ENCODE results near the gene LGALS1. TPM values are rescaled to one million over a fixed set of nuclear protein-coding genes. Genes with fewer than 3 reads are reported as not detected.

The LGALS1 gene
- total and polyA plus RNA-seq, 2 donors (not counting 1 experiment from before 2014, with no cell fraction given), result 106 to 207 TPM

GRCh38 chr22:37704645-37705044, 29.2 kb downstream of the LGALS1 start:
- Mint-ChIP-seq H3K27ac (no peak overlapping the region), H3K4me1 (no peaks in the 10 kb centered on the region), H3K9me3 (ENCODE audit: insufficient read depth) (no peaks in the 10 kb centered on the region), H3K27me3 (no peaks in the 10 kb centered on the region), H3K4me3 (no peak overlapping the region)
- intact Hi-C loops (cut with micrococcal nuclease), result no loop called here
- Histone ChIP-seq H3K9me3 (ENCODE audit: control extremely low read depth in 1 of 3, control insufficient read depth in 2 of 3, insufficient read depth in 1 of 3, low read length in 2 of 3) (no peaks in the 10 kb centered on the region), H4K20me1 (ENCODE audit: control insufficient read depth, insufficient read depth, low read length, poor library complexity, severe bottlenecking) (no peaks in the 10 kb centered on the region), H3K9ac (ENCODE audit: low read length) (no peak overlapping the region), H3K4me1 (ENCODE audit: control insufficient read depth in 2 of 2, insufficient read depth in 2 of 2, low read length in 2 of 2) (no peaks in the 10 kb centered on the region), H3K4me3 (ENCODE audit: control extremely low read depth in 1 of 5, extremely low read depth in 1 of 5, insufficient read depth in 1 of 5, low read depth in 2 of 5, low read length in 4 of 5) (no peak overlapping the region), H3K36me3 (replicated peaks in 1 of 2; ENCODE audit: control extremely low read depth in 1 of 2, control insufficient read depth in 1 of 2, extremely low read depth in 1 of 2, insufficient read depth in 2 of 2, low read length in 1 of 2) (peaks cover 0 to 2% of the 10 kb centered on the region in 2 experiments), H3K79me2 (ENCODE audit: control insufficient read depth, insufficient read depth, low read length) (no peaks in the 10 kb centered on the region), H3K27me3 (replicated peaks in 1 of 4; ENCODE audit: control extremely low read depth in 1 of 4, control insufficient read depth in 3 of 4, insufficient read depth in 4 of 4, low read length in 3 of 4) (no peaks in the 10 kb centered on the region), H3K27ac (ENCODE audit: low read length in 2 of 2) (no peak overlapping the region), H2AFZ (ENCODE audit: insufficient read depth, low read depth, low read length, poor library complexity, severe bottlenecking) (no peak overlapping the region), H3K4me2 (replicated peaks; ENCODE audit: low read depth, low read length, poor library complexity, severe bottlenecking) (no peak overlapping the region)
- ChIA-PET CTCF (interaction anchor here (0.7 kb wide), 1 partner anchor 430 kb away, joined by 3 read pairs; no protein-coding TSS in a partner anchor), POLR2A (interaction anchor here (0.7 kb wide), 2 partner anchors 10 kb away, joined by 3 to 5 read pairs; no protein-coding TSS in a partner anchor)
- WGBS (ENCODE audit: insufficient coverage), result 68% methylated on average over 3 of the region's 3 CpGs
- no peak for ATAC-seq (ENCODE audit: low read depth)
- TF ChIP-seq, protein P1, sequence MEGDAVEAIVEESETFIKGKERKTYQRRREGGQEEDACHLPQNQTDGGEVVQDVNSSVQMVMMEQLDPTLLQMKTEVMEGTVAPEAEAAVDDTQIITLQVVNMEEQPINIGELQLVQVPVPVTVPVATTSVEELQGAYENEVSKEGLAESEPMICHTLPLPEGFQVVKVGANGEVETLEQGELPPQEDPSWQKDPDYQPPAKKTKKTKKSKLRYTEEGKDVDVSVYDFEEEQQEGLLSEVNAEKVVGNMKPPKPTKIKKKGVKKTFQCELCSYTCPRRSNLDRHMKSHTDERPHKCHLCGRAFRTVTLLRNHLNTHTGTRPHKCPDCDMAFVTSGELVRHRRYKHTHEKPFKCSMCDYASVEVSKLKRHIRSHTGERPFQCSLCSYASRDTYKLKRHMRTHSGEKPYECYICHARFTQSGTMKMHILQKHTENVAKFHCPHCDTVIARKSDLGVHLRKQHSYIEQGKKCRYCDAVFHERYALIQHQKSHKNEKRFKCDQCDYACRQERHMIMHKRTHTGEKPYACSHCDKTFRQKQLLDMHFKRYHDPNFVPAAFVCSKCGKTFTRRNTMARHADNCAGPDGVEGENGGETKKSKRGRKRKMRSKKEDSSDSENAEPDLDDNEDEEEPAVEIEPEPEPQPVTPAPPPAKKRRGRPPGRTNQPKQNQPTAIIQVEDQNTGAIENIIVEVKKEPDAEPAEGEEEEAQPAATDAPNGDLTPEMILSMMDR (IDR thresholded peaks at IDR 0.05), result no peak
- no peak for TF ChIP-seq EZH2 (IDR thresholded peaks at IDR 0.05; ENCODE audit: borderline replicate concordance, insufficient read depth, low read depth, low read length, poor library complexity, severe bottlenecking)
- no peak for DNase-seq

DNA sequence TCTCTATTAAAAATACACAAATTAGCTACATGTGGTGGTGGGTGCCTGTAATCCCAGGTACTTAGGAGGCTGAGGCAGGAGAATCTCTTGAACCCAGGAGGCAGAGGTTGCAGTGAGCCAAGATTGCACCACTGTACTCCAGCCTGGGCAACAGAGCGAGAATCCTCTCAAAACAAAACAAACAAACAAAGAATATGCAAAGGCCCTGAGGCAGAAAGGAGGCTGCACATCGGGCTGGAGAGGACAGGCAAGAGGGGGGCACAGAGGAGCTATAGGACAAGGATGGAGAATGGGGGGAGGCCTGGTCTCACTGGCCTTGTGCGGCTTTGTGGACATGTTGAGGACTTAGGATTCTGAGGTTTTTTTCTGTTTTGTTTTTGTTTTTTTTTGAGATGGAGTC, 29.8 kb downstream of the LGALS1 start:
- no peak overlapping the region for H3K4me3 ChIP-seq (ENCODE audit: control extremely low read depth in 1 of 5, extremely low read depth in 1 of 5, insufficient read depth in 1 of 5, low read depth in 2 of 5, low read length in 4 of 5)
- no peak overlapping the region for H3K4me3 Mint-ChIP-seq
- DNase-seq, result no peak
- H3K36me3 ChIP-seq (replicated peaks in 1 of 2; ENCODE audit: control extremely low read depth in 1 of 2, control insufficient read depth in 1 of 2, extremely low read depth in 1 of 2, insufficient read depth in 2 of 2, low read length in 1 of 2), result peaks cover 0 to 2% of the 10 kb centered on the region in 2 experiments
- no peaks in the 10 kb centered on the region for H4K20me1 ChIP-seq (ENCODE audit: control insufficient read depth, insufficient read depth, low read length, poor library complexity, severe bottlenecking)
- H3K27ac Mint-ChIP-seq, result no peak overlapping the region
- intact Hi-C loops (cut with micrococcal nuclease), result no loop called here
- no peak overlapping the region for H2AFZ ChIP-seq (ENCODE audit: insufficient read depth, low read depth, low read length, poor library complexity, severe bottlenecking)
- H3K27me3 Mint-ChIP-seq, result no peaks in the 10 kb centered on the region
- no peak overlapping the region for H3K4me2 ChIP-seq (replicated peaks; ENCODE audit: low read depth, low read length, poor library complexity, severe bottlenecking)
- no peaks in the 10 kb centered on the region for H3K79me2 ChIP-seq (ENCODE audit: control insufficient read depth, insufficient read depth, low read length)
- POLR2A ChIA-PET, result interaction anchor here (0.7 kb wide), 2 partner anchors 9 to 10 kb away, joined by 3 to 5 read pairs; no protein-coding TSS in a partner anchor
- no peak for ATAC-seq (ENCODE audit: low read depth)
- CTCF ChIA-PET, result no interaction called here
- TF ChIP-seq, protein P1 (IDR thresholded peaks at IDR 0.05), result no peak
- no peak for TF ChIP-seq EZH2 (IDR thresholded peaks at IDR 0.05; ENCODE audit: borderline replicate concordance, insufficient read depth, low read depth, low read length, poor library complexity, severe bottlenecking)
- no peaks in the 10 kb centered on the region for H3K4me1 ChIP-seq (ENCODE audit: control insufficient read depth in 2 of 2, insufficient read depth in 2 of 2, low read length in 2 of 2)
- 80% methylated on average over 2 of the region's 3 CpGs for WGBS (ENCODE audit: insufficient coverage)
- no peaks in the 10 kb centered on the region for H3K9me3 Mint-ChIP-seq (ENCODE audit: insufficient read depth)
- no peaks in the 10 kb centered on the region for H3K27me3 ChIP-seq (replicated peaks in 1 of 4; ENCODE audit: control extremely low read depth in 1 of 4, control insufficient read depth in 3 of 4, insufficient read depth in 4 of 4, low read length in 3 of 4)
- H3K27ac ChIP-seq (ENCODE audit: low read length in 2 of 2), result no peak overlapping the region
- no peaks in the 10 kb centered on the region for H3K4me1 Mint-ChIP-seq
- H3K9me3 ChIP-seq (ENCODE audit: control extremely low read depth in 1 of 3, control insufficient read depth in 2 of 3, insufficient read depth in 1 of 3, low read length in 2 of 3), result no peaks in the 10 kb centered on the region
- no peak overlapping the region for H3K9ac ChIP-seq (ENCODE audit: low read length)

Data from B cell (primary cell).